Measurements from ENCODE around the gene VDAC1. TPM values are rescaled to one million over a fixed set of nuclear protein-coding genes. Genes with fewer than 3 reads are reported as not detected.

Gene VDAC1
- total and polyA plus RNA-seq, 2 experiments from 2014 or later: 205 to 397 TPM

DNA sequence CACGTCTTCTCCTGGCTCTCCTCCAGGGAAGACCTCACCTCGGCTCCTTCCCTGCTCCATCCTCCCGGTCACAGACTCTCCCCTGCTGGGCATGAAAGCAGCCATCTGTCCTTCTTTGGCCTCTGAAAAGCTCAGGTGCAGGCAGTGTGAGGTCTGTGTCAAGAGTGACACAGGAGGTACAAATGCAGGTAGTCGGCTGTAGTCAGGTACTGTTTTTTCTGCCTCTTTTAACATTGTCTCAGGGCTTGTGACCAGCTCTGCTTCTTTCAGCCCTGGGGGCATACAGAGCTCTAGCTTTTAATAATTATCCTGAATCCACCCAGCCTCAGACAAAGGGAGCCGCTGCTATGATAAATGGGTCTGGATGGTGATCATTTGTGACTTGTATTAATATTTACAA is 82.8 kb downstream of the VDAC1 start:
- Histone ChIP-seq H3K27me3 (no peaks in the 10 kb centered on the region), H3K36me3 (no peaks in the 10 kb centered on the region), H3K4me3 (no peak overlapping the region), H3K9me3 (ENCODE audit: low read depth) (no peaks in the 10 kb centered on the region), H3K4me1 (ENCODE audit: low read depth) (no peaks in the 10 kb centered on the region), H3K27ac (no peak overlapping the region)
- DNase-seq (ENCODE audit: low read depth in 1 of 2, low spot score in 1 of 2): no peak
- TF ChIP-seq, protein P1, sequence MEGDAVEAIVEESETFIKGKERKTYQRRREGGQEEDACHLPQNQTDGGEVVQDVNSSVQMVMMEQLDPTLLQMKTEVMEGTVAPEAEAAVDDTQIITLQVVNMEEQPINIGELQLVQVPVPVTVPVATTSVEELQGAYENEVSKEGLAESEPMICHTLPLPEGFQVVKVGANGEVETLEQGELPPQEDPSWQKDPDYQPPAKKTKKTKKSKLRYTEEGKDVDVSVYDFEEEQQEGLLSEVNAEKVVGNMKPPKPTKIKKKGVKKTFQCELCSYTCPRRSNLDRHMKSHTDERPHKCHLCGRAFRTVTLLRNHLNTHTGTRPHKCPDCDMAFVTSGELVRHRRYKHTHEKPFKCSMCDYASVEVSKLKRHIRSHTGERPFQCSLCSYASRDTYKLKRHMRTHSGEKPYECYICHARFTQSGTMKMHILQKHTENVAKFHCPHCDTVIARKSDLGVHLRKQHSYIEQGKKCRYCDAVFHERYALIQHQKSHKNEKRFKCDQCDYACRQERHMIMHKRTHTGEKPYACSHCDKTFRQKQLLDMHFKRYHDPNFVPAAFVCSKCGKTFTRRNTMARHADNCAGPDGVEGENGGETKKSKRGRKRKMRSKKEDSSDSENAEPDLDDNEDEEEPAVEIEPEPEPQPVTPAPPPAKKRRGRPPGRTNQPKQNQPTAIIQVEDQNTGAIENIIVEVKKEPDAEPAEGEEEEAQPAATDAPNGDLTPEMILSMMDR (IDR thresholded peaks at IDR 0.05; ENCODE audit: low read depth, low read length): no peak

Other genes with a start within 250 kb of the VDAC1 start
- gene C5orf15, start 36.4 kb downstream of the VDAC1 start, total RNA-seq: 58.5 and 64.5 TPM in 2 replicates
- 87.8 and 88.6 TPM in 2 replicates for gene C5orf15, start 36.4 kb downstream of the VDAC1 start, polyA plus RNA-seq
- gene TCF7, start 109.7 kb upstream of the VDAC1 start, total RNA-seq: 12.7 and 28.9 TPM in 2 replicates
- 6.8 and 12.0 TPM in 2 replicates for gene TCF7, start 109.7 kb upstream of the VDAC1 start, polyA plus RNA-seq
- gene SKP1, start 172.0 kb upstream of the VDAC1 start, total RNA-seq: 301 and 517 TPM in 2 replicates
- gene SKP1, start 172.0 kb upstream of the VDAC1 start, polyA plus RNA-seq: 1,274 and 1,444 TPM in 2 replicates
- gene PPP2CA, start 221.1 kb upstream of the VDAC1 start, total RNA-seq: 442 and 508 TPM in 2 replicates
- gene PPP2CA, start 221.1 kb upstream of the VDAC1 start, polyA plus RNA-seq: 326 and 327 TPM in 2 replicates